BE2C (cell line): Measurements from ENCODE around the gene S100A8.

Experiments
- DNase-seq: peaks from one replicate; pipeline ENCODE4 v3.0.0-alpha.2; 2020
- H3K27me3 ChIP-seq: fragments of 250-450 bp; sonication (Bioruptor Pico); 2 replicates; pipeline ENCODE4 v1.5.1; 2020; ENCODE audit warnings: mild to moderate bottlenecking
- H3K36me3 ChIP-seq: fragments of 250-450 bp; sonication (Bioruptor Pico); 2 replicates; pipeline ENCODE4 v1.5.1; 2020; ENCODE audit warnings: mild to moderate bottlenecking
- H3K4me1 ChIP-seq: fragments of 250-450 bp; sonication (Bioruptor Pico); 2 replicates; pipeline ENCODE4 v1.5.1; 2020
- H3K4me3 ChIP-seq: 2 replicates; pipeline ENCODE4 v1.5.1; 2011; ENCODE audit warnings: low read depth, low read length
- H3K9me3 ChIP-seq: fragments of 250-450 bp; sonication (Bioruptor Pico); 2 replicates; pipeline ENCODE4 v1.5.1; 2020
- TF ChIP-seq, protein P1 (sequence below): IDR thresholded peaks from 2 replicates; pipeline ENCODE4 v1.5.1; 2012; ENCODE audit warnings: mild to moderate bottlenecking, low read depth, low read length

The S100A8 gene

DNA sequence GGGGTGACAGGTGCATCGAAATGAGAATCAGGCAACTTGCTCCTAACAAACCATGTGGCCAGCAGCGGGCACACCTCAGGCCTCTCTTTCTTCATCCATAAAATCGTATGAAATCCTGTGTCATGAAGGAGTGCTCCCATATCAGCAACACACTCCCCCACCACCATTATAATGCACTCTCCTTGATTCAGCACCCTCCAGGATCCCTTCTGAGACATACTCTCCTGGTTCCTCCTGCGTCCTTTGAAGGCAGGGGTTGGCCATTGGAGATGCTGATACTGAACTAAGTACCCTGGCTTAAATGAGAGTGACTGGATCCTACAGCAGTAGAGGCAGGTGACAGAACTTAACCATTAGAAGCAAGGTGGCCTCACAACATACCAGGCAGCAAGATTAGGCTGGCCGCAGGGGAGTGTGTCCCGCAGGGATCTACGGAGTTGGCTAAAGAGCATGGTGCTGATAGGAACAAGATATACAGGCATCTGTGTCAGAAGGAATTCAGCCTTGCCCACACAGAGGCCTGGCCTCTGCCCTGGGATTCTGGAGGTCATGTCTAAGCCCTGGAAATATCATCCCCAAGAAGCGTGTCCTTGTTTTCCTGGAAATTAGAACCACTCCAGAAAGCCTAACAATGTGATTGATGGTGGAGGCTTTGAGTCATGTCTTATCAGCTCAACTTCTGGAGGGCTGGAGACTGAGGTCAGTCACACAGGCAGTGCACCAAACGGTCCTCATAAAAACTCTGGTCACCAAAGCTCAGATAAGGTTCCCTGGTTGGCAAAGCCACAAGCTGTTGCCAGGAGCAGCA is 42.2 kb upstream of the S100A8 start:
- Histone ChIP-seq H3K4me1 (no peaks in the 10 kb centered on the region), H3K36me3 (no peaks in the 10 kb centered on the region), H3K27me3 (peaks cover 10% of the 10 kb centered on the region), H3K4me3 (no peak overlapping the region), H3K9me3 (no peaks in the 10 kb centered on the region)
- TF ChIP-seq, protein P1, sequence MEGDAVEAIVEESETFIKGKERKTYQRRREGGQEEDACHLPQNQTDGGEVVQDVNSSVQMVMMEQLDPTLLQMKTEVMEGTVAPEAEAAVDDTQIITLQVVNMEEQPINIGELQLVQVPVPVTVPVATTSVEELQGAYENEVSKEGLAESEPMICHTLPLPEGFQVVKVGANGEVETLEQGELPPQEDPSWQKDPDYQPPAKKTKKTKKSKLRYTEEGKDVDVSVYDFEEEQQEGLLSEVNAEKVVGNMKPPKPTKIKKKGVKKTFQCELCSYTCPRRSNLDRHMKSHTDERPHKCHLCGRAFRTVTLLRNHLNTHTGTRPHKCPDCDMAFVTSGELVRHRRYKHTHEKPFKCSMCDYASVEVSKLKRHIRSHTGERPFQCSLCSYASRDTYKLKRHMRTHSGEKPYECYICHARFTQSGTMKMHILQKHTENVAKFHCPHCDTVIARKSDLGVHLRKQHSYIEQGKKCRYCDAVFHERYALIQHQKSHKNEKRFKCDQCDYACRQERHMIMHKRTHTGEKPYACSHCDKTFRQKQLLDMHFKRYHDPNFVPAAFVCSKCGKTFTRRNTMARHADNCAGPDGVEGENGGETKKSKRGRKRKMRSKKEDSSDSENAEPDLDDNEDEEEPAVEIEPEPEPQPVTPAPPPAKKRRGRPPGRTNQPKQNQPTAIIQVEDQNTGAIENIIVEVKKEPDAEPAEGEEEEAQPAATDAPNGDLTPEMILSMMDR = no peak
- DNase-seq = no peak

DNA sequence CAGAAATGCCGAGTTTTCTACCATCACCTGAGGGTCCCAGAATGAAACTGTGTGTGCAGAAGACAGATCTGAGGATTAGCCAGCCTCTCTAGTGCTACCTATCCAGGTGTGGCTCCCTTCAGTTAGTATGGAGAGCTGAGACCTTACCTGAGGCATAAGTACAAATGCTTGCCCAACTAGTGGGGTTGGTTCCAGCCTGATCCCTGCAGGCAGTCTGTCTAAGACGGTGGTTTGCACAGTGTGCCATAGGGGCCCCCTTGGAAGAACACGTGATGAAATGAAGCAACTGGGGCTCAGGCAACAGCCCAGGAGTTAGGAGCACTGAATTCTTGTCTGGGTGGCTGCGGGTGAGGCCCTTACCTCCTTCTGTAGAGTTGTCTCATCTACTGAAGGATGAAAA is 41.1 kb upstream of the S100A8 start:
- no peak overlapping the region for H3K4me3 ChIP-seq
- peaks cover 11% of the 10 kb centered on the region for H3K27me3 ChIP-seq
- TF ChIP-seq, protein P1 = no peak
- no peaks in the 10 kb centered on the region for H3K4me1 ChIP-seq
- no peak for DNase-seq
- H3K36me3 ChIP-seq = no peaks in the 10 kb centered on the region
- H3K9me3 ChIP-seq = no peaks in the 10 kb centered on the region

DNA sequence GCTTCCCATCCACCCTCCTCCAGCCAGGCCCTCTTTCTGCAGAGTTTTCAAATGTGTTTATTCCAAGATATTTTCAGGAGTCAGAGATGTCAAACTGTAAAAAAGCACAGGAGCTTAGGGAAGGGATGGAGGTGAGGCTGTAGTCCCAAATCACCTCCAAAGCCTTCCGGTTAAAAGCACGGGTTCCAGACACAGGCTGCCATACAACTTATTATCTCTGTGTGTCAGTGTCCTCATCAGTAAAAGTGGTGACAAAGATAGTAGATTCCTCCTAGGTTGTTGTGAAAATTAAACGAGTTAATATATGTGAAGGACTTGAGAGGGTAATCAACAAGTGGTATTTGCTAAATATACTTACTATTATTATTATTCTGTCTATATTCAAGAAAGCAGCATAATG is 40.6 kb upstream of the S100A8 start:
- Histone ChIP-seq H3K36me3 (no peaks in the 10 kb centered on the region), H3K4me1 (no peaks in the 10 kb centered on the region), H3K9me3 (no peaks in the 10 kb centered on the region), H3K4me3 (no peak overlapping the region), H3K27me3 (peaks cover 6% of the 10 kb centered on the region; the same call in 1 of the 2 replicates)
- DNase-seq = no peak
- TF ChIP-seq, protein P1 = no peak

DNA sequence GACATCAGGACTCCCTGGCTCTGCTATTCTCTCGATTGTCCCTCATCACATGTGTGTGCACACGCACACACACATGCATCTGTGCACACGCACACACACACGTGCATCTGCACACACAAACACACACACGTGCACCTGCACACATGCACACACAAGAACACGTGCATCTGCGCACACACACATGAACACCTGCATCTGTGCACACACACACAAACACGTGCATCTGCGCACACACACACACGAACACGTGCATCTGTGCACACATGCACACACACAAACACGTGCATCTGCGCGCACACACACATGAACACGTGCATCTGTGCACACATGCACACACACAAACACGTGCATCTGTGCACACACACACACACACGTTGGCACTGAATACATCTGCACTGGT is 40.1 kb upstream of the S100A8 start:
- H3K27me3 ChIP-seq = peaks cover 5% of the 10 kb centered on the region; the same call in 1 of the 2 replicates
- TF ChIP-seq, protein P1 = no peak
- H3K4me1 ChIP-seq = no peaks in the 10 kb centered on the region

DNA sequence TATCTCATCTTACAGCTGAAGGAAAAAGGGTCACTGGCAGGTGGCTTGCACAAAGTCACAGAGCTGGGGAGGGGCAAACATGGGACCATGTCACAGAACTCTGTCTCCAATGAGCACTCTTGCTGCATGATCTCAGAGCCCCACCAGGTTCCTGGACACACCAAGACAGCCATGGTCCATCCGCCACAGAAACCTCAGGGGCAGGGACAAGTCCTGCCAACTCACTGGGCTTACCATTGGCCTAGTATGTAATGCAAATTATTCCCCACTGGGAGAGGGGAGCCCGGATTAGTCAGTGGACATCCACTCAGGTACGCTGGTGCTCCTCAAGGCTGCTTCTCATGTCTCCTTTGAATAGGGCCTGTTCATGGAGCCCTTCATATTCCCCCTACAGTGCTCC is 39.7 kb upstream of the S100A8 start:
- no peaks in the 10 kb centered on the region for H3K9me3 ChIP-seq
- H3K4me3 ChIP-seq = no peak overlapping the region
- no peaks in the 10 kb centered on the region for H3K36me3 ChIP-seq
- H3K27me3 ChIP-seq = peaks cover 8% of the 10 kb centered on the region; the same call in 1 of the 2 replicates
- H3K4me1 ChIP-seq = no peaks in the 10 kb centered on the region
- TF ChIP-seq, protein P1 = no peak
- no peak for DNase-seq

More for the DNA sequence above, 40.1 kb upstream of the S100A8 start:
- no peak for DNase-seq
- no peaks in the 10 kb centered on the region for H3K36me3 ChIP-seq
- H3K4me3 ChIP-seq = no peak overlapping the region
- H3K9me3 ChIP-seq = no peaks in the 10 kb centered on the region

DNA sequence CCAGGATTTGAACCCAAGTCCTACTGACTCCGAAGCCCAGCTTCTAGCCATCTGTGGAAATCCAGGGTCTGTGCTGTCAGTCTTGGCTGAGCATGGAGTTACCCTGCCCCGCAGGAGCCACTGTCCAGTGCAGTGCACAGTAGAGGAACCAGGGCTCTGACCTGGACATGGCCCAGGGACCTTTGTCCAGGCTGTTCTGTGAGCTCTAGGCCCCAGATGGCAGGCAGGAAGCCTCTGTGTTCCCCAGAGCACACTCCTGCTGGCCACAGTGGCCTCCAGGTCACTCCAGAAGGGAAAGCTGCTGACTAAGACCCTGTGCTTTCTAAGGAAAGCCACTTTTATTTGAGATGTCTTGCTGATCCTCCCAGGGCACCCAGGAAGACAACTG is 39.3 kb upstream of the S100A8 start:
- Histone ChIP-seq H3K9me3 (no peaks in the 10 kb centered on the region), H3K27me3 (peaks cover 8% of the 10 kb centered on the region; the same call in 1 of the 2 replicates), H3K36me3 (no peaks in the 10 kb centered on the region), H3K4me1 (no peaks in the 10 kb centered on the region), H3K4me3 (no peak overlapping the region)
- TF ChIP-seq, protein P1 = no peak
- DNase-seq = no peak
